MCF 10A (cell line): ENCODE results near the gene IL3. TPM values are rescaled to one million over a fixed set of nuclear protein-coding genes. Genes with fewer than 3 reads are reported as not detected.

ENCODE experiments used
- BruUV-seq: library from RNA; stranded (reverse); fragments of 400-500 nt; replicated peaks from 2 replicates; lab custom pipeline; 2021; lab: Mats Ljungman, UMichigan
- CTCF ChIA-PET: fragments of 300-600 bp; sonication (Branson Sonifier 250); formaldehyde crosslinking; extraction: SDS; loops from one replicate; lab custom pipeline; 2021; ENCODE audit warnings: antibody characterized with exemption, inconsistent platforms; lab: Yijun Ruan, JAX
- POLR2A ChIA-PET: fragments of 300-600, 350-650 bp; sonication (Branson Sonifier 250); formaldehyde crosslinking; extraction: SDS; loops from one replicate; lab custom pipeline; 2020; ENCODE audit warnings: antibody characterized with exemption, inconsistent platforms; lab: Yijun Ruan, JAX
- DNase-seq: peaks from one replicate; pipeline ENCODE4 v3.0.0-alpha.2; 2018; ENCODE audit not compliant: unreplicated experiment
- H3K27ac Mint-ChIP-seq: one replicate; pipeline ENCODE4 v1.8.0; 2022; ENCODE audit warnings: mild to moderate bottlenecking, low read depth, mixed read lengths; ENCODE audit not compliant: unreplicated experiment
- H3K27me3 Mint-ChIP-seq: one replicate; pipeline ENCODE4 v1.8.0; 2022; ENCODE audit warnings: mixed read lengths; ENCODE audit not compliant: insufficient read depth, unreplicated experiment
- H3K36me3 Mint-ChIP-seq: one replicate; pipeline ENCODE4 v1.8.0; 2022; ENCODE audit warnings: mild to moderate bottlenecking, moderate library complexity, mixed read lengths; ENCODE audit not compliant: insufficient read depth, unreplicated experiment
- H3K4me1 Mint-ChIP-seq: one replicate; pipeline ENCODE4 v1.8.0; 2022; ENCODE audit warnings: mixed read lengths; ENCODE audit not compliant: insufficient read depth, unreplicated experiment
- H3K4me3 Mint-ChIP-seq: one replicate; pipeline ENCODE4 v1.8.0; 2022; ENCODE audit warnings: mild to moderate bottlenecking, moderate library complexity, mixed read lengths; ENCODE audit not compliant: unreplicated experiment
- H3K9me3 Mint-ChIP-seq: one replicate; pipeline ENCODE4 v1.8.0; 2022; ENCODE audit warnings: mixed read lengths; ENCODE audit not compliant: unreplicated experiment
- intact Hi-C: fragments of 100-400 bp; cut with micrococcal nuclease; formaldehyde crosslinking; loops from 2 replicates; pipeline ENCODE4 v1.14.1; 2022
- total RNA-seq: library from RNA; stranded (reverse); gene quantifications from 2 replicates; pipeline ENCODE4 v1.2.3, GENCODE V29; 2022
- TF ChIP-seq, protein P1 (sequence below): fragments of 200-600 bp; IDR thresholded peaks from one replicate; pipeline ENCODE4 v1.8.0; 2022; ENCODE audit warnings: antibody characterized with exemption, mild to moderate bottlenecking; ENCODE audit not compliant: unreplicated experiment

IL3 gene
- total RNA-seq, 1 experiment from 2014 or later: not detected

DNA sequence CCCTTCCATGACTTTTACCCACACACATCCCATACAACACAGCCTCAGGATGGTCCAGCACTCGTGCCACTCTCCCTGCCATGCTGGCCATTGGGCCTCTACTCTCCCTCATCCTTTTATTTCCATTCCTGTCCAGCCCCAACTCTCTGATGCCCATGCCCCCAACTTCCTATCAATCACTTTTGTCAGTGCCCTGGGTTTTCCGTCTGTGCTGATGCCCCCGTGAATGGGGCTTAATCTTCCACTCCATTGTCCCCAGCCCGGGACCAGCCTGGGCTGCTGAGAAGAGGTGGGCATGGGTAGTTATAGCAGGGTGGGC is 36.4 kb upstream of the IL3 start:
- no peaks in the 10 kb centered on the region for H3K9me3 Mint-ChIP-seq
- intact Hi-C loops: no loop called here
- H3K4me1 Mint-ChIP-seq: no peaks in the 10 kb centered on the region
- POLR2A ChIA-PET: no interaction called here
- no peaks in the 10 kb centered on the region for H3K36me3 Mint-ChIP-seq
- no peak for DNase-seq
- no TSS peak for BruUV-seq
- TF ChIP-seq, protein P1, sequence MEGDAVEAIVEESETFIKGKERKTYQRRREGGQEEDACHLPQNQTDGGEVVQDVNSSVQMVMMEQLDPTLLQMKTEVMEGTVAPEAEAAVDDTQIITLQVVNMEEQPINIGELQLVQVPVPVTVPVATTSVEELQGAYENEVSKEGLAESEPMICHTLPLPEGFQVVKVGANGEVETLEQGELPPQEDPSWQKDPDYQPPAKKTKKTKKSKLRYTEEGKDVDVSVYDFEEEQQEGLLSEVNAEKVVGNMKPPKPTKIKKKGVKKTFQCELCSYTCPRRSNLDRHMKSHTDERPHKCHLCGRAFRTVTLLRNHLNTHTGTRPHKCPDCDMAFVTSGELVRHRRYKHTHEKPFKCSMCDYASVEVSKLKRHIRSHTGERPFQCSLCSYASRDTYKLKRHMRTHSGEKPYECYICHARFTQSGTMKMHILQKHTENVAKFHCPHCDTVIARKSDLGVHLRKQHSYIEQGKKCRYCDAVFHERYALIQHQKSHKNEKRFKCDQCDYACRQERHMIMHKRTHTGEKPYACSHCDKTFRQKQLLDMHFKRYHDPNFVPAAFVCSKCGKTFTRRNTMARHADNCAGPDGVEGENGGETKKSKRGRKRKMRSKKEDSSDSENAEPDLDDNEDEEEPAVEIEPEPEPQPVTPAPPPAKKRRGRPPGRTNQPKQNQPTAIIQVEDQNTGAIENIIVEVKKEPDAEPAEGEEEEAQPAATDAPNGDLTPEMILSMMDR: no peak
- no peak overlapping the region for H3K4me3 Mint-ChIP-seq
- CTCF ChIA-PET: interaction anchor here (1.0 to 1.2 kb wide), 2 partner anchors 41 to 435 kb away, joined by 3 to 6 read pairs; no protein-coding TSS in a partner anchor
- peaks cover 19% of the 10 kb centered on the region for H3K27me3 Mint-ChIP-seq
- no peak overlapping the region for H3K27ac Mint-ChIP-seq

DNA sequence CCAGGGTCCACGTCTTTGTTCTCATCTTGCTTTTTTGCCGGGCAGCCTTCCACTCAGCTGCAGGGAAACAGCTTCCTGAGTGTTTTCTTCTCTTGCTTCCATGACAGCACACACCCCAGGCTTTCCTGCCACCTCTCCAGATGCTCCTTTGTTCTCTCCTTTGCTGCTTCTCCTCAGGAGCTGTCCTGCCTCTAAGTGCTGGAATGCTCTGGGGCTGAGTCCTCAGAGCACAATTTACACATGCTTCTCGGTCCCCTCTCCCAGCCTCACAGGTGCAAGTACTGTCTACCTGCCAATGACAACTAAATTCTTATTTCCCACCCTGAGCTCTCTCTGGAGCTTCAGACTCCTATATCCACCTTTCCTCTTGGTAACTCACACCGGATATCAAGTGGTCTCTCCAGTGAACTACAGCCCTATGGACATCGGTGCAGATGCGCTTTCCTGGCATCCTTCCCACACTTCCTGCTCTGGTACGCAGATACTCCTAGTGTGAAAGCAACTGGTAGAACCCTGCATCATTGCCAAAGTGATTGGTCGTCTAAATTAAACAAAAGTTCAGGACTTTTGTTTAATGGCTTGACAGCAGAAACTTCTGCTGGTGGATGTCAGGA is 35.6 kb upstream of the IL3 start:
- H3K9me3 Mint-ChIP-seq: no peaks in the 10 kb centered on the region
- no peaks in the 10 kb centered on the region for H3K4me1 Mint-ChIP-seq
- BruUV-seq: no TSS peak
- H3K36me3 Mint-ChIP-seq: no peaks in the 10 kb centered on the region
- CTCF ChIA-PET: interaction anchor here (0.6 to 0.8 kb wide), 2 partner anchors 40 to 1347 kb away, joined by 3 read pairs; no protein-coding TSS in a partner anchor
- H3K4me3 Mint-ChIP-seq: no peak overlapping the region
- H3K27me3 Mint-ChIP-seq: peaks cover 25% of the 10 kb centered on the region
- no peak for DNase-seq
- intact Hi-C loops: no loop called here
- TF ChIP-seq, protein P1: no peak
- POLR2A ChIA-PET: interaction anchor here (0.7 kb wide), 1 partner anchor 17 kb away, joined by 3 read pairs; no protein-coding TSS in a partner anchor
- no peak overlapping the region for H3K27ac Mint-ChIP-seq

DNA sequence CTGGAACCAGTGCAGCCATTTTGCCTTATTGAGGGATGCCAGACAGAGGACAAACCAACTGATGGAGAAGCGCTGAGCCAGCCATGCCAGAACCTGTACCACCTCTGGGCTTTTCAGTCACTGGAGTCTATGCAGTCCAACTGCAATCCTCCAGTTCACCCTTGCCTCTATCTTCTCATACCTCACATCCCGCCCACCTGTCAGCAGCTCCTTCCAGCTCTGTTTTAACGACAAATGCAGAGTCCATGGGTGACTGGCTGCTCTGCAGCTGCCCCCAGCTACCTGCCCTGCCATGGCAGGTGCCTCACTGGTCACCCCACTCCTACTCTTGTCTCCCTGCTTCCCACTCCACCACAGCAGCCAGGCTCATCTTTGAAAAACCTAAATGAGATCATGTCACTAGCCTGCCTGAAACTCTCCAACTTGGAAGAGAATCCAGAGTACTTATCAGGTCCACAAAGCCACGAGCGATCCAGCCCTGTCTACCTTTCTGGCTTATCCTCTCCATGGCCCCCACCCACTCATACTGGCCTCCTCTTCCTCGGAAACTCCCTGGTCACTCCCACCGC is 35.0 kb upstream of the IL3 start:
- ChIA-PET POLR2A (no interaction called here), CTCF (interaction anchor here (0.6 to 0.8 kb wide), 2 partner anchors 40 to 285 kb away, joined by 3 read pairs; no protein-coding TSS in a partner anchor)
- TF ChIP-seq, protein P1: no peak
- Mint-ChIP-seq H3K9me3 (no peaks in the 10 kb centered on the region), H3K27ac (no peak overlapping the region), H3K4me1 (no peaks in the 10 kb centered on the region), H3K36me3 (no peaks in the 10 kb centered on the region), H3K27me3 (peaks cover 31% of the 10 kb centered on the region), H3K4me3 (no peak overlapping the region)
- intact Hi-C loops: no loop called here
- DNase-seq: no peak
- BruUV-seq: no TSS peak

DNA sequence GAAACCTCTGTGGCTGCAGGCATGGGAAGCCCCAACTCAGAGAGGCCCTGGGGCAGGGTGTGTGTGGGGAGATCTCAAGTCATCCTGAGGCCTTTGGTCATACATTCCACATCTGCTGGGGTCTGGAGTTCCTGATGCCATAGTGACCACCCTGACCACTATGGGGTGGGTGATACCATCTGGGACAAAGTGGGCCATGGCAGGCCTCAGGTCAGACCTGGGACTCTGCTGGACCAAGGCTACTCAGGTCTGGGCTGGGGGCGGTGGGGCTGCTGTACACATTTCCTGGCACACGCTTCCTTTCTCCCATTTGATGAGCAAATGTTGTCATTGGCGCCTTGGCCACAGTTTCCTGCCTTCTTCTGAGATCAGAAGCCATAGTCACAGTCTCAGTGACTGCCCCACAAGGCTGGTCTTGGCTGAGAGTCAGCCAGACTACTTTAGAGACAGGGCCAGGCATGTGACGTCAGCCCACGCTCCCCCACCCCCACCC is 33.9 kb upstream of the IL3 start:
- POLR2A ChIA-PET: no interaction called here
- no peak for DNase-seq
- H3K27ac Mint-ChIP-seq: no peak overlapping the region
- H3K4me1 Mint-ChIP-seq: no peaks in the 10 kb centered on the region
- CTCF ChIA-PET: no interaction called here
- H3K9me3 Mint-ChIP-seq: no peaks in the 10 kb centered on the region
- no peaks in the 10 kb centered on the region for H3K36me3 Mint-ChIP-seq
- TF ChIP-seq, protein P1: no peak
- H3K27me3 Mint-ChIP-seq: peaks cover 36% of the 10 kb centered on the region
- H3K4me3 Mint-ChIP-seq: no peak overlapping the region
- intact Hi-C loops: no loop called here
- no TSS peak for BruUV-seq
